Measurements from ENCODE around the gene ANKRD45.
"Not testable (repeated sequence)": the region's sequence is repeated elsewhere in the genome, so short reads cannot be mapped to it uniquely, and the experiment has no call there.

ANKRD45 gene

DNA sequence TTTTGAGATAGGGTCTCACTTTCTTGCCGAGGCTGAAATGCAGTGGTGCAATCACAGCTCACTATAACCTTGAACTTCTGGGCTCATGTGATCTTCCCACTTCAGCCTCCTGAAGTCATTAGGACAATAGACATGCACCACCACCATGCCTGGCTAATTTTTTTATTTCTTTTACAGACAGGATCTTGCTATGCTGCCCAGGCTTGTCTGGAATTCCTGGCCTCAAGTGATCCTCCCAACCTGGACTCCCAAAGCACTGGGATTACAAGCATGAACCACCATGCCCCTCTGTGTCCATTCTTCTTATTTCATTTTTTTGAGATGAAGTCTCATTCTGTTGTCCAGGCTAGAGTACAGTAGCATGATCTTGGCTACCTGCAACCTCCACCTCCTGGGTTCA is 33.1 kb upstream of the ANKRD45 start:
- DNase-seq (ENCODE audit: insufficient read length, low spot score) (no peak), FAIRE-seq (no peak)
- TF ChIP-seq, protein P1, sequence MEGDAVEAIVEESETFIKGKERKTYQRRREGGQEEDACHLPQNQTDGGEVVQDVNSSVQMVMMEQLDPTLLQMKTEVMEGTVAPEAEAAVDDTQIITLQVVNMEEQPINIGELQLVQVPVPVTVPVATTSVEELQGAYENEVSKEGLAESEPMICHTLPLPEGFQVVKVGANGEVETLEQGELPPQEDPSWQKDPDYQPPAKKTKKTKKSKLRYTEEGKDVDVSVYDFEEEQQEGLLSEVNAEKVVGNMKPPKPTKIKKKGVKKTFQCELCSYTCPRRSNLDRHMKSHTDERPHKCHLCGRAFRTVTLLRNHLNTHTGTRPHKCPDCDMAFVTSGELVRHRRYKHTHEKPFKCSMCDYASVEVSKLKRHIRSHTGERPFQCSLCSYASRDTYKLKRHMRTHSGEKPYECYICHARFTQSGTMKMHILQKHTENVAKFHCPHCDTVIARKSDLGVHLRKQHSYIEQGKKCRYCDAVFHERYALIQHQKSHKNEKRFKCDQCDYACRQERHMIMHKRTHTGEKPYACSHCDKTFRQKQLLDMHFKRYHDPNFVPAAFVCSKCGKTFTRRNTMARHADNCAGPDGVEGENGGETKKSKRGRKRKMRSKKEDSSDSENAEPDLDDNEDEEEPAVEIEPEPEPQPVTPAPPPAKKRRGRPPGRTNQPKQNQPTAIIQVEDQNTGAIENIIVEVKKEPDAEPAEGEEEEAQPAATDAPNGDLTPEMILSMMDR (IDR thresholded peaks at IDR 0.05; ENCODE audit: insufficient read depth, missing control alignments), result no peak

DNA sequence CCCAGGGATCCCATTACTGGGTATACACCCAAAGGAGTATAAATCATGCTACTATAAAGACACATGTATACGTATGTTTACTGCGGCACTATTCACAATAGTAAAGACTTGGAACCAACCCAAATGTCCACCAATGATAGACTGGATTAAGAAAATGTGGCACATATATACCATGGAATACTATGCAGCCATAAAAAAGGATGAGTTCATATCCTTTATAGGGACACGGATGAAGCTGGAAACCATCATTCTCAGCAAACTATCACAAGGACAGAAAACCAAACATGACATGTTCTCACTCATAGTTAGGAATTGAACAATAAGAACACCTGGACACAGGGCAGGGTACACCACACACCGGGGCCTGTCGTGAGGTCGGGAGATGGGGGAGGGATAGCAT is 31.6 kb upstream of the ANKRD45 start:
- not testable (repeated sequence) for FAIRE-seq

DNA sequence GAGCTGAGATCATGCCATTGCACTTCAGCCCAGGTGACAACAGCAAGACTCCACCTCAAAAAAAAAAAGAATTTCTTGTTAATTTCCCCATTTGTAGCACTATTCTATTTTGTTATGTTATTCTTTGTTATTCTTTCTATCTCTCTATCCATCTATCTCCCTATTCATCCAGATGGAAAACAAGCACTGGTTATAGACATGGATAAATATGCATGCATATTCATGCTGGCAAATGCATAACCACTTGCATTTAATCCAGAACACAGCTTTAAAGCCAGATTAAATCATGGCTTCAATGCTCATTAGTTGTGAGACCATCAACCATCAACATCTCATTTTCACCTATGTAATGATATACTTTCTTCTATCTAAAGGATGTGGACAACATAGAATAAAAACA is 23.6 kb upstream of the ANKRD45 start:
- no peak for DNase-seq (ENCODE audit: insufficient read length, low spot score)
- FAIRE-seq, result no peak
- TF ChIP-seq, protein P1 (IDR thresholded peaks at IDR 0.05; ENCODE audit: insufficient read depth, missing control alignments), result no peak

More for the DNA sequence above, 31.6 kb upstream of the ANKRD45 start:
- not testable (repeated sequence) for DNase-seq (ENCODE audit: insufficient read length, low spot score)

DNA sequence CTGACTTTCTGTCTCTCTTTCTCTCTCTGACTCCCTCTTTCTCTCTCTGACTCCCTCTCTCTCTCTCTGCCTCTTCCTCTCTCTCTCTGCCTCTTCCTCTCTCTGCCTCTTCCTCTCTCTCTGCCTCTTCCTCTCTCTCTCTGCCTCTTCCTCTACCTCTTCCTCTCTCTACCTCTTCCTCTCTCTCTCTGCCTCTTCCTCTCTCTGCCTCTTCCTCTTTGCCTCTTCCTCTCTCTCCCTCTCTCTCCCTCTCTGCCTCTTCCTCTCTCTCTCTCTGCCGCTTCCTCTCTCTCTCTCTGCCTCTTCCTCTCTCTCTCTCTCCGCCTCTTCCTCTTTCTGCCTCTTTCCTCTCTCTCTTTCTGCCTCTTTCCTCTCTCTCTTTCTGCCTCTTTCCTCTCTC is 18.6 kb upstream of the ANKRD45 start:
- FAIRE-seq (no peak), DNase-seq (ENCODE audit: insufficient read length, low spot score) (no peak)
- TF ChIP-seq, protein P1 (IDR thresholded peaks at IDR 0.05; ENCODE audit: insufficient read depth, missing control alignments), result no peak

DNA sequence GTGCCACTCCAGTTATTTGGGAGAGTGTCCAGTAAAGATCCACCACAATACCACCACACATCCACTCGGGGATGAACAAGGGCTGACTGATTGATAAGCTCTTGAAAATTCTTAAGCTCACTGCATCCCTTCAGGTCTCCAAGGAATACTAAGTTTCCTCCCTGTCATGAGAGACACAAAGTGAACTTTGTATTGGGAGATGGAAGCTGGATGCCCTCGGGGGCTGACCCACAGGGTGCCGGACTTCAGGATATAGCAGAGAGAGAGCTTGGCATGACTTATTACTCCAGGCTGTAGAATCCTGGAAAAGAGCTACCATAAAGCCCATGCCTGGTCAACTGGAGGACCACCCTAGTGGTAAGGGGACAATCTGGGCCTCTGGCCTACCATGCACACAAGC is 15.5 kb upstream of the ANKRD45 start:
- FAIRE-seq; DNase-seq (ENCODE audit: insufficient read length, low spot score): not testable (repeated sequence)

DNA sequence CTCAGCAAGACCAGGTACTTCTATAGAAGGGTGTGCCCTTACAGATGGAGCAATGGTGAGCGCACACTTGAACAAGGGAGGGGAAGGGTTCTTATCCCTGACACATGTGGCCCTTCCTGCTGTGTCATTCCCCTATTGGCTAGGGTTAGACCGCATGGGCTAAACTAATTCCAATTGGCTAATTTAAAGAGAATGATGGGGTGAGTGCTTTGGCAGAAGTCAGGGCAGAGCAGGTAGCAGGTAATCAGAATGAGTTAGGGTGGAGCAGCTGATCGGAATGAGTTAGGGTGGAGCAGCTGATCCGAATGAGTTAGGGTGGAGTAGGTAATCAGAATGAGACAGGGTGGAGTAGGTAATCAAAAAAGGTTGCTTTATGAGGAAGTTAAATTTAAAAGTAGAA is 14.2 kb upstream of the ANKRD45 start:
- DNase-seq (ENCODE audit: insufficient read length, low spot score); FAIRE-seq: not testable (repeated sequence)

DNA sequence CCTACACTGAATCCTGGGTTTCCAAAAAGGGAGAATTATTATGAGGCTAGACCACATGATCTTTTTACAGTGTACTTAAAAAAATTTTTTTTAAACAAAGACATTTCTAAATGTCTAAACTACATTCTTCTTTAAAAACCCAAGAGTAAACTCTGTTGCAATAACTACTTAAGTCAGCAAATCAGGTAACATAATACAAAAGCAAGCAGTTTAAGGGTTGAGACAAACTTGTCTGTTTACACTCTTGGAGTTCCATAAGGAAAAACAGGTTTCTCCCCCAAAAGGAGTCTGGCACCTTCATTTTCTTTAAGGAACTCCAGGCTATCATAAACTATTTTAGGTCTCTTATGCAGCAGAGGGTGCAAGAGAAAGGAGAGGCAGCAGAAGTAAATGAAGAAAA is 12.5 kb upstream of the ANKRD45 start:
- FAIRE-seq, result no peak

DNA sequence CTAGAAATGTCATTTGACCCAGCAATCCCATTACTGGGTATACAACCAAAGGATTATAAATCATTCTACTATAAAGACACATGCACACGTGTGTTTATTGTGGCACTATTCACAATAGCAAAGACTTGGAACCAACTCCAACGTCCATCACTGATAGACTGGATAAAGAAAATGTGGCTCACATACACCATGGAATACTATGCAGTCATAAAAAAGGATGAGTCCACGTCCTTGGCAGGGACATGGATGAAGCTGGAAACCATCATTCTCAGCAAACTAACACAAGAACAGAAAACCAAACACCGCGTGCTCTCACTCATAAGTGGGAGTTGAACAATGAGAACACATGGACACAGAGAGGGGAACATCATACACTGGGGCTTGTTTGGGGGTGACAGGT is 10.5 kb upstream of the ANKRD45 start:
- not testable (repeated sequence) for DNase-seq (ENCODE audit: insufficient read length, low spot score); FAIRE-seq

More for the DNA sequence above, 12.5 kb upstream of the ANKRD45 start:
- TF ChIP-seq, protein P1 (IDR thresholded peaks at IDR 0.05; ENCODE audit: insufficient read depth, missing control alignments), result no peak
- no peak for DNase-seq (ENCODE audit: insufficient read length, low spot score)

DNA sequence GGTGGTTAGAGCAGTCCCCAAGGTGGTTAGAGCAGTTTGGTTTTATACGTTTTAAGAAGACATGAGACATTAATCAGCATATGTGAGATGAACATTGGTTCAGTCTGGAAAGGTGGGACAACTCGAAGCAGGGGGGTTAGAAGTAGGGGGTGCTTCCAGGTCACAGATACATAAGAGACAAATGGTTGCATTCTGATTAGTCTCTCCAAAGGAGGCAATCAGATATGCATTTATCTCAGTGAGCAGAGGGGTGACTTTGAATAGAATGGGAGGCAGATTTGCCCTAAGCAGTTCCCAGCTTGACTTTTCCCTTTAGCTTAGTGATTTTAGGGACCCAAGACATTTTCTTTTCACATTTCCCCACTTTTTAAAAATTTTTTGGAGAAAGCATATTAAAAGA is 4.8 kb upstream of the ANKRD45 start:
- DNase-seq (ENCODE audit: insufficient read length, low spot score); FAIRE-seq: not testable (repeated sequence)

DNA sequence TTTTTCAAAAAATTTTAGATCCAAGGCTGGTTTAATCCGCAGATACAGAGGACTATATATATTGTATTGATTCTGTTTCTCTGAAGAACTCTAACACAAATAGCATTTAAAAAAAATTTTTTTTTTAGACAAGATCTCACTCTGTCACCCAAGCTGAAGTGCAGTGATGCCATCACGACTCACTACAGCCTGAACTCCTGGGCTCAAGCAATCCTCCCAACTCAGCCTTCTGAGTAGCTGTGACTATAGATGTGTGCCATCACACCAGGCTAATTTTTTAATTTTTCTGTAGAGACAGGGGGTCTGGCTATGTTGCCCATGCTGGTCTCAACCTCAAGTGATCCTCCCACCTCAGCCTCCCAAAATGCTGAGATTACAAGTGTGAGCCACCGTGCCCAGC is 3.0 kb downstream of the ANKRD45 start:
- no peak for FAIRE-seq
- TF ChIP-seq, protein P1 (IDR thresholded peaks at IDR 0.05; ENCODE audit: insufficient read depth, missing control alignments), result no peak
- no peak for DNase-seq (ENCODE audit: insufficient read length, low spot score)
